ENCODE measurements around the gene MDM1.

DNA sequence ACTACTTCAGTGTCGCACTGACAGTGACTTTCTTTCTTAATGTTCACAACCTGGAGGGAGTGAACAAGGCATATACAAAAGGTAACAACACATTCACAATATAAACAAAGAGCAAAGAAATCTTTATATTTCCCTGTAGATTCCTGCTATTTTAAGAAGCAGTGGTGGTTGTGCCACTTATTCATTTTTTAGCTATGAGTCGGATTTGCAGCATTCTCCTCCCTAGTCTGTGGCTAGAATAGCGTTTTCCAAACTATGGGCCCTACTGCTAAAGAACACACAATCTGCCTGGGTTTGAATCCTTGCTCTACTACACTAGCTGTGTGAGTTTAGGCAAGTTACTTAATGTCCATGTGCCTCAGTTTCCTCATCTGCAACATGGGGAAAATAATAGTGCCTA lies 18.6 kb upstream of the MDM1 start:
- TF ChIP-seq, protein P1, sequence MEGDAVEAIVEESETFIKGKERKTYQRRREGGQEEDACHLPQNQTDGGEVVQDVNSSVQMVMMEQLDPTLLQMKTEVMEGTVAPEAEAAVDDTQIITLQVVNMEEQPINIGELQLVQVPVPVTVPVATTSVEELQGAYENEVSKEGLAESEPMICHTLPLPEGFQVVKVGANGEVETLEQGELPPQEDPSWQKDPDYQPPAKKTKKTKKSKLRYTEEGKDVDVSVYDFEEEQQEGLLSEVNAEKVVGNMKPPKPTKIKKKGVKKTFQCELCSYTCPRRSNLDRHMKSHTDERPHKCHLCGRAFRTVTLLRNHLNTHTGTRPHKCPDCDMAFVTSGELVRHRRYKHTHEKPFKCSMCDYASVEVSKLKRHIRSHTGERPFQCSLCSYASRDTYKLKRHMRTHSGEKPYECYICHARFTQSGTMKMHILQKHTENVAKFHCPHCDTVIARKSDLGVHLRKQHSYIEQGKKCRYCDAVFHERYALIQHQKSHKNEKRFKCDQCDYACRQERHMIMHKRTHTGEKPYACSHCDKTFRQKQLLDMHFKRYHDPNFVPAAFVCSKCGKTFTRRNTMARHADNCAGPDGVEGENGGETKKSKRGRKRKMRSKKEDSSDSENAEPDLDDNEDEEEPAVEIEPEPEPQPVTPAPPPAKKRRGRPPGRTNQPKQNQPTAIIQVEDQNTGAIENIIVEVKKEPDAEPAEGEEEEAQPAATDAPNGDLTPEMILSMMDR (IDR thresholded peaks at IDR 0.05): no peak
- TF ChIP-seq POLR2AphosphoS5 (IDR thresholded peaks at IDR 0.05): no peak
- no peak for TF ChIP-seq POLR2A (IDR thresholded peaks at IDR 0.05)
